RWPE2 (cell line): ENCODE measurements around the gene PDE8A.

Experiments used
- ATAC-seq: fragments of 200-7000 bp; cut with Tn5 transposase; 3 replicates; pipeline ENCODE4 v1.9.1; 2021; ENCODE audit warnings: low read depth
- DNase-seq: peaks from one replicate; pipeline ENCODE4 v3.0.0-alpha.2; 2020; ENCODE audit warnings: low spot score
- H3K27ac ChIP-seq: fragments of 450-650 bp; 2 replicates; pipeline ENCODE4 v1.5.1; 2017; ENCODE audit warnings: mild to moderate bottlenecking; ENCODE audit not compliant: poor library complexity, severe bottlenecking
- H3K27me3 ChIP-seq: fragments of 250-450 bp; sonication (Bioruptor Pico); 2 replicates; pipeline ENCODE4 v1.5.1; 2021; ENCODE audit warnings: mild to moderate bottlenecking, moderate library complexity; ENCODE audit not compliant: insufficient read depth, poor library complexity, severe bottlenecking
- H3K36me3 ChIP-seq: fragments of 250-450 bp; sonication (Bioruptor Pico); 2 replicates; pipeline ENCODE4 v1.5.1; 2020; ENCODE audit warnings: low read depth, mild to moderate bottlenecking, moderate library complexity
- H3K4me1 ChIP-seq: fragments of 250-450 bp; sonication (Bioruptor Pico); 2 replicates; pipeline ENCODE4 v1.5.1; 2021; ENCODE audit warnings: mild to moderate bottlenecking, moderate library complexity; ENCODE audit not compliant: insufficient read depth, poor library complexity, severe bottlenecking
- H3K4me3 ChIP-seq: fragments of 250-450 bp; sonication (Bioruptor Pico); 2 replicates; pipeline ENCODE4 v1.5.1; 2021; ENCODE audit warnings: mild to moderate bottlenecking, moderate library complexity; ENCODE audit not compliant: severe bottlenecking
- H3K9me3 ChIP-seq: fragments of 250-450 bp; sonication (Bioruptor Pico); 2 replicates; pipeline ENCODE4 v1.5.1; 2021; ENCODE audit warnings: mild to moderate bottlenecking, moderate library complexity; ENCODE audit not compliant: severe bottlenecking
- CTCF ChIP-seq: fragments of 450-650 bp; IDR thresholded peaks from one replicate; pipeline ENCODE4 v1.5.1; 2017; ENCODE audit warnings: mild to moderate bottlenecking, moderate library complexity; ENCODE audit not compliant: poor library complexity, severe bottlenecking

The PDE8A gene

DNA sequence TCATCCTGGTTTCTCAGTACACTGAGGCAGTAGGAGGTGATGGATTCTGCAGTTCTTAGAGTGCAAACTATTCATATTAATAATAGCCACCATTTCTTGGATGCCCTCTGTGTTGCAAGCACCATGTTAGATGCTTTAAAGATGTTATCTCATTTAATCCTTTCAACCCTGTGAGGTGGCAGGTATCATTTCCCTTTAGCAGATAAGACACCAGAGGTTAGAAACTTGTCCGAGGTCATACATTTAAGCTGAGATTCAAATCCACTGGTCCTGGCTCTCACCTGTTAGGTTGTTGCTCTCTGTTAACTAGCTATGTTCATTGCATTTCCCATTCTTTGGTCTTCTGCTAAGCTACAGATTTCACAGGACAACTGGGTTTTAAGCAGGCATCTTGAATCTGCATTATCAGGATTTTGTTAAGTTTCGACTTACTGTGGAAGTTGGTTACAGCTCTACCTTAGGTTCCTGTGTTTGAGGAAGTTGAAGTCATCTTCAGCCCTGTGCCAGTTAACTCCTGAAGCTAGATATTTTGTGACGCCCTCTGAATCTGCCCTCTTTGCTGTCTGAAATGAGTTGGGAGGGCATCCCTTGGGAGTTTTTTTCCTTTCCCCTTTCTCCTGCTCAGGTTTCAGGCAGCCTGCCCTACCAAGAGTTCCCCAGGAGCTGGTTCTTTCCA is 6.4 kb downstream of the PDE8A start:
- peaks cover 27% of the 10 kb centered on the region for H3K4me1 ChIP-seq
- no peaks in the 10 kb centered on the region for H3K27me3 ChIP-seq
- H3K4me3 ChIP-seq = no peak overlapping the region
- DNase-seq (no peak), ATAC-seq (no peak)
- no peak for TF ChIP-seq CTCF
- no peaks in the 10 kb centered on the region for H3K9me3 ChIP-seq
- no peaks in the 10 kb centered on the region for H3K36me3 ChIP-seq
- no peak overlapping the region for H3K27ac ChIP-seq

DNA sequence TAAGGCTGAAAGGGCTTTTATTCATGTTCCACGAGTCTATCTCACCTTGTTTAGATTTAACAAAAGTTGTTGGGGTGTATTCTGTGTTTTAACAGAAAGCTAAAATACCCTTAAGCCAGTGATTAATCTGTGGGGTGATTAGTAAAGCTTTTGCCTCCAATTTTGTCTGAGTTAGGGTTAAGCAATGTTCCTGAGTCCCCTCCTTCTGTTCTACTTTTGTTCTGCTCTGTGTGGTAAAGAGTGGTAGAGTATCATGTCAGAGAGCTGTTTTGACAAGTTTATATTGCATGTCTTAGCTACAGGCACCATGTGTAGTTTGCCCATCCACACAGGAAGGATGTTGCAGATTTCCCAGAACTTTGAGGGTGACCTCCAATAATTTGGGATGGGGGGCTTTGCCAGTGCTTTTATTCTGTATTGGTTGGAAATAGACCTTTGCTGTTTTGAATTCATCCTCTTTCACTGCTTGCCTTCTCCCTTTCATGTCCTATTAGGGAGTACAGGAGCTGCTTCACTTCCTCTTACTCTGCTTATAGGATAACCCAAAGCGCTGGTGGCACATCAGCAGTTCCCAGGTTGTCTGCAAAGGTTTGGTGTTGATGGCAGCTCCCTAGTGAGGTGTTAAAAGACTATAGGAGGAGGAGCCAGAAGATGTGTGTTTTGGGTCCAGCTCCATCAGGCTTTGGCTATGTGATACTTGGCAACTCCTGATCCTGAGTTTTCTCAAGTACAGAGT is 7.4 kb downstream of the PDE8A start:
- no peaks in the 10 kb centered on the region for H3K27me3 ChIP-seq
- TF ChIP-seq CTCF = no peak
- H3K36me3 ChIP-seq = no peaks in the 10 kb centered on the region
- H3K27ac ChIP-seq = no peak overlapping the region
- no peak for ATAC-seq
- DNase-seq = no peak
- peaks cover 21% of the 10 kb centered on the region for H3K4me1 ChIP-seq
- no peak overlapping the region for H3K4me3 ChIP-seq
- no peaks in the 10 kb centered on the region for H3K9me3 ChIP-seq

- no peak for DNase-seq
- no peaks in the 10 kb centered on the region for H3K36me3 ChIP-seq
- no peak overlapping the region for H3K4me3 ChIP-seq
- H3K27me3 ChIP-seq = no peaks in the 10 kb centered on the region
- no peak for TF ChIP-seq CTCF
- no peak overlapping the region for H3K27ac ChIP-seq
- no peak for ATAC-seq
- H3K9me3 ChIP-seq = no peaks in the 10 kb centered on the region
- H3K4me1 ChIP-seq = peaks cover 17% of the 10 kb centered on the region
These were observed 8.9 kb downstream of the PDE8A start for GRCh38 chr15:84990507-84990906.

DNA sequence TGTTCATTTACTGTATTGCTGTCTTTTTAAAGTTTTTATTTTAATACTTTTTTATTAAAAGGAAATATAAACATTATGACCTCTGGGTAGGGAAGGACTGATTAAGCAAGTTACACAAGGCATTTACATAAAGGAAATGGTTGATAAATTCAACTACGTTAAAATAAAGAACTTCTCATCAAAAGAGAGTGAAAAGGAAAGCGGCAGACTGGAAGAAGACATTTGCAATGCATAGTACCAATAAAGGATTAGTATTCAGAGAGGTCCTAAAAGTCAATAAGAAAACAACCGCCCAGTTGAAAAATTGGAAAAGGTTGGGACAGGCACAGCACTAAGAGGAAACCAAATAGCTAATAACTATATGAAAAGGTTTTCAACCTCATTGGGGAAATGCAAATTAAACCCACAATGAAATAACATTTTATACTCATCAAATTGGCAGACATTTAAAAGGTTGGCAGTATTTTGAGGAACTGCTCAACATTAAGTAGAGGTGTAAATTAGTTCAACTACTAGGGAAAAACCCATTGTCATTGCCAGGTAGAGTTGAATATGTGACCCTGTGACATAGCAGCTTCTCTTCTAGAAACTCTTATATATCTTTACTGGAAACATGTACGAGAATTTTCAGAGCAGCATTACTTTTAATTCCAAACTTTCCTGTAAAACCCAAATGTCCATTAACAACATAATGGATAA is 9.5 kb downstream of the PDE8A start:
- Histone ChIP-seq H3K4me1 (peaks cover 17% of the 10 kb centered on the region), H3K27me3 (no peaks in the 10 kb centered on the region), H3K27ac (no peak overlapping the region), H3K4me3 (no peak overlapping the region), H3K36me3 (no peaks in the 10 kb centered on the region), H3K9me3 (no peaks in the 10 kb centered on the region)
- no peak for TF ChIP-seq CTCF
- ATAC-seq (no peak), DNase-seq (no peak)
